ENCODE data around the gene UBASH3A.
"Not testable (repeated sequence)": the region's sequence is repeated elsewhere in the genome, so short reads cannot be mapped to it uniquely, and the experiment has no call there.

The UBASH3A gene

DNA sequence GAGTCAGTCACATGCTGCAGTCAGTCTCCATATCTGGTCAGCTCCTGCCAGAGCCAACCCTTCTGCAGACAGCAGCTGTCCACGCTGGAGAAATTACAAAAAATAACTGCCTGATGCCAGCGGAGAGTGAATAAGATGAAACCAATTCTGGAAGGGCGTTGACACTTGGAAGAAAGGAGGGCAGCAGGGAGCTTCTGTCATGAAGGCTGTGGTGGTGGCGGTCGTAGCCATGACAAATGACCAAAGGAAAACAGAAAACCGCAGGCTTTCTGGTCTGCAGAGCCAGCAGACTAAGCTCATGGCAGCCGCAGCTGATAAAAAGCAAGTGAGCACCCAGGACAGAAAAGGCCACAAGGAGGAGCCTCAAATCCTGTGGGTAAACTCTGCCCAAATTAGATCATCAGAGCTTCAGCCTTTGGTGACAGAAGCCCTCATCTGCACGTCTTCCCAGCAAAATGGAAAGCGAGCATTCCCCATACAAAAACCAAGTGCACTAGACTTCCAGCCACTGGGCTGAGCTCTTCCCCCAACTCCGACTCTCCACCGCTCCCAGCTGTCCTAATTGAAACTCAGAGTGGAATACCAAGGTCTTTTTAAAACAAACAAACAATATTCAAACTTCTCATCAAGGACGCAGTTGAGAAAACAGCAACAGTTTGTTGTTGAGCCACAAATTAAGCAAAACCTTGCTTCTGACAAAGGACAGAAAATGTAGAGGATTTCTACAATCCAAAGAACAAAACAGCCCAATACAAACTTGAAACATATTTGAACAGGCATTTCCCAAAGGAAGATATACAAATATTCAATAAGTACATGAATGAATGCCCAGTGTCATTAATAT, 63.7 kb downstream of the UBASH3A start:
- no peak for DNase-seq (ENCODE audit: low read depth in 2 of 2)

DNA sequence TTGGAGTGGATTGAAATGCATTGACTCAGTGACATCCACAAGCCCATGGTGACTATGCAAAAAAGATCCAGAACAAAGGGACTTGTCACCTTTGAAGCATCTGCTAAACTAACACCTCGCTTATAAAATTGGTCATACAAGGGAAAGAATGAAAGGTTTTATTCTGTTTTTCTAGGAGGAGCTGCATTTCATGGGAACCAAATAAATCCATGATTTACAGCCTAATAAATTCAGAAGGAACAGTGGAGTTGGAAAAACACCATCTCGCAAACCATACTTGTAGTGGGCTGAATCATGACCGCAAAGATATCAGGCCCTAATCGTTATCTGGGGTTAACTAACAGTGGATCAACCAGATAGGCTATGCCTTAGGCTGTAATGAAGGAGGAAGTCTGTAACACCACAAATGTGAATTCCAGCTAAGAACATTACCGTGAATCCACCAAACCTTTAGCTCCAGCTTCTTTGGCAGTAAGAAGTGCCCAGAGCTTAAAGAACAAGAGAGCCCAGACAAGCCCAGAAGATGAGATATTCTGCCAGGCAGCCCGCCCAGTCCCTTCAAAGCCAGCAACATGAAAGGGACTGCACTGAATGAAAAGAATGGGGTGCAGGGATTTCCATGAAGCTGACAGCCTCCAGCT, 64.9 kb downstream of the UBASH3A start:
- DNase-seq (ENCODE audit: low read depth in 2 of 2): no peak

DNA sequence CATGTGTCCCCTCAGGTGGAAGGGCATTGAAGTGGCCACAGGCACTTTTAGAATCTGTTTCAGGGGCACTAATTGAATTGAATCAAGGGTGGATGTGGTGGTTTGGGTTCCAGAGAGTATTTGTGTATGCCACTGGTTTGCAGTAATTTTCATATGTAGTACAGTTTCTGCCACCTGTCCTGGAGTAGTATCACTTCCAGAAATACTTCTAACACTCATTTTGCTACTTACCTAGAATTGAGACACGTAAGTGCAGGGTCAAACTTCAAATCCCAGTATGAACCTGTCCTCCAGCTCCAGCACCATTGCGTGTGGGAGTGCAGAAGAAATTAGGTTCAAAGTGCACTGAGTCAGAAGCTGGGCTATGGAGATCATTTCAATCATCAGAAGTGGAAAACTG, 65.6 kb downstream of the UBASH3A start:
- DNase-seq (ENCODE audit: low read depth in 2 of 2): no peak

DNA sequence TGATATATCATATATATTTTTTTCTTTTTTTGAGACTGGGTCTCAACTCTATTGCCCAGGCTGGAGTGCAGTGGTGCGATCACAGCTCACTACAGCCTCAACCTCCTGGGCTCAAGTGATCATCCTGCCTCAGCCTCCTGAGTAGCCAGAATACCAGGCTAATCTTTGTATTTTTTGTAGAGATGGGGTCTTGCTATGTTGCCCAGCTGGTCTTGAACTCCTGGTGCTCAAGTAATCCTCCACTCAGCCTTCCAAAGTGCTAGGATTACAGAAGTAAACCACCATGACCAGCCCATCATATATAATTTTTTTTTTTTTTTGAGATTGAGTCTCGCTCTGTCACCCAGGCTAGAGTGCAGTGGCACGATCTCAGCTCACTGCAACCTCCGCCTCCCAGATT, 66.0 kb downstream of the UBASH3A start:
- not testable (repeated sequence) for DNase-seq (ENCODE audit: low read depth in 2 of 2)

DNA sequence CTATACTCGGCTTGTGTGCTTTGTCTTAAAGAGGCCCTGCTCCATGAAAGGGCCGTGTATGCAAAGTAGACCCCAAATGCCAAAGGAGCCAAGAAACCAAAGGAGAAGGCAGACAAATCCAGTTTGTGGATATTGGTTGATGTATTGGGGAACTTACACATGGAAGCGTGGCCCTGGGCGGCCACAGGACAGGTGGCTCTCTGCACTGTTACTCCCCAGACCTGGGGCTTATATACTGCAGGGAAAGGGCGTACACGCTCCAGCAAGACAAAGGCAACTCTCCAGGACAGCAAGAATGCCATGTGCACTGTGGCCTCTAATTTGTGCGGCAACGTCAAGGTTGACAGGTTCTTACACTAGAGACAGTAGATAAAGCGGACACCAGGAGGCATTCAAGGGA, 67.5 kb downstream of the UBASH3A start:
- DNase-seq (ENCODE audit: low read depth in 2 of 2): no peak

DNA sequence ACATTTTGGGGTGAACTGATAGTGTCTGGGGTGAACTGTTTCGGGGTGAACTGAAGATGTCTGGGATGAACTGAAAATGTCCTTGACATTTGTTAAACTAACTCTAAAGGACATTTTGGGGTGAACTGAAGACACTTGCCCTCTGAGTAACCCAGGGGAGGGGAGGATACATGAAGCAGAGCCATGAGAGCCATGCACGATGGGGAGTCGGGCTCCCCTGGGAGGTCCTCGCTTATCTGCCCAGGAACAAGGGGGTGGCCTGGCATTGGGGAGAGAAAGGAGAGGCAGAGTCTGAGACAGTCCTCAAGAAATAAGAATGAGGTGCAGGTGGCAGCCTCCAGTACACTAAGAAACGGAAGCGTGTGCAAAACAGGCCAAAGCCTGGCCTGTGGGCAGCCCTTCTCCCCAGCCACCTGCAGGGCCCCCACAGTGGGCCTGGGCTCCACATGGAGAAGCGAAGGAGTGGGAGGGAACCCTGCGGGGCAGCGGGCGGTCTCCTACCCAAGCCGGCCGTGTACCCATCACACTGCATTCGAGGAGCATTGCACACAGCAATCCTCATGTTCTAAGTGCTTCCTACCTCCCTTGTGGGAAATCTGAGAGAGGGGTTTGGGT, 68.1 kb downstream of the UBASH3A start:
- no peak for DNase-seq (ENCODE audit: low read depth in 2 of 2)

DNA sequence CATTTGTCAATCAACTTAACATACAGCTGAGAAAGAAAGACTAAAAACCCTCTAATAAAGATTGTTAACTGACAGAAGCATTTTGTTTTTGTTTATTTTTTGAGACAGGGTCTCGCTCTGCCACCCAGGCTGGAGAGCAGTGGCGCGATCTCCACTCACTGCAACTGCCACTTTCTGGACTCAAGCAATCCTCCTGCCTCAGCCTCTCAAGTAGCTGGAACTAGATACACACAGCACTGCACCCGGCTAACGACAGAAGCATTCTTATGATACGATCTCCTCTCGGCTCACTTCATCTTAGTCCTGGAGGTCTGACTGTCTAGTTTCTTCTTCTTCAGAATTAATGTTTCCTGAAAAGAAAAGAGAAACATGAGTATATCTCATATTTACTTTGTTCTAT, 68.8 kb downstream of the UBASH3A start:
- DNase-seq (ENCODE audit: low read depth in 2 of 2): no peak

DNA sequence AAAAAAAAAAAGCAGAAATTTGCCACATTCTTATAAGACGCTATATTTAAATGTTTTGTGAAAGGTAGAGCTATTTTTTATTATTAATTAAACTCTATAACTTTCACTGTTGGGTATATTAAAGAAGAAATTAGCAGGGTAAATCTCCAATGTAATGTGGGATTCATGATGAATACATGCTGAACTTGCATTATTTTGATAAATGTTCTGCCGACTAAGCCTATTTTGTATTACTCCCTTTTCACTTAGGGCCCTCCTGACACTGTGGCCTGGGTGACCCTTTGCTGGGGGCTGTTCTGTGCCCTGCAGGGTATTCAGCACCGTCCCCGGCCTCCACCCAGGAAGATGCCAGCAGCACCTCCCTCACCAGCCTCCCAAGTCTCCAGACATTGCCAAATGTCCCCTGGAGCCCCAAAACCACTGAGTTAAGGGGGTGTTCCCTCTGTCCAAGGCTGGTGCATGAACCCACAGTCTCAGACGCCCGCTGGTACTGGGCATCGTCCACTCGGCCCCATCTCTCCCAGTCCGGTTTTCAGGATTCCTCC, 69.9 kb downstream of the UBASH3A start:
- no peak for DNase-seq (ENCODE audit: low read depth in 2 of 2)

DNA sequence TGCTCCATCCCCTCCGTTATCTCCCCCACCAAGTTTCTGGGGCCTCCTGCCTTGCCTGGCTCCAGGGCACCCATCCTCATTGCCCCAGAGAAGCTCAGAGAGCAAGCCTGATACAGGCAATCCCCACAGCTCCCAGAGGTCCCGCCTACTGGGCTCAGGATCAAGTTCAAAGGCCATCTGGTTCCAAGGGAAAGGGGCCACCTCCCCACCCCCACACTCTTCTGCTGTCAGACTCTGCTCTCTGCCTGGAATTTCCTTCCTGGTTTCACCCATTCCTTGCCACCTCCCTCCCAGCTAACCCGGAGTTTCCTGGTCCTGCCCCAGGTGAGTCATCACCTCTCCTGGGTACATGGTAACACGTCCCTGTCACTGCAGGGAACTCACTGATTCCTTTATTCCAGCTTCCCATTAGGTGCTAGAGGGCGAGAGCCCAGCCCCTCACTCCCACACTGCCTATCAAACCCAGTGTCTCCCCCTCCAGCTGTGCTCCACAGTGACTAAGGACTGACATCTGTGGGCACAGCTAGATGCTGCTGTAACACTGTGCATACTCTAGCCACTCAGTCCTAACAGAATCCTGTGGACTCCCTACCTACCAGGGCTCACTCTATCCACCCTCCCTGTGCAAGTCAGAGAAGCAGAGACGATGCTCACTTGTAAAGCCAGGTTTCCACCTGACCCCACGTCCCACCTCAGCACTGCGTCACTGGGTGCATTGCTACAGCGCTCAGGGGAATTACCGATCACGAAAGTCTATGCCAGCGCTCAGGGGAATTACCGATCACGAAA, 70.5 kb downstream of the UBASH3A start:
- DNase-seq (ENCODE audit: low read depth in 2 of 2): no peak

DNA sequence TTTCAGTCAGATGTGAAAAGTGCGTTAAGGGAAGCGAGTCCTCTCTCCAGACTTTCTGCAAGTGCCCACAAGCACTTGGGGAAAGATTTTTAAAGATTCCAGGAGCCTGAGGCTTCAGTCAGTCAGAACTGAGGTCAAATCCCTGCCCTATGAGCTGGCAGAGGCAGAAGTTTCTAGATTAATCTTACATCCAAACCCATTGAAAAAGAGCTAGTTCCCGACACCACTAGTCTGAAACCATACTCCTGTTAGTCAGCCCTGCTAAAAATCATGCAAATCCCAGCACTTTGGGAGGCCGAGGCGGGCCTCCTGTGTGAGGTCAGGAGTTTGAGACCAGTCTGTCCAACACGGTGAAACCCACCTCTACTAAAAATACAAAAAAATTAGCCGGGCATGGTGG, 71.3 kb downstream of the UBASH3A start:
- DNase-seq (ENCODE audit: low read depth in 2 of 2): no peak

DNA sequence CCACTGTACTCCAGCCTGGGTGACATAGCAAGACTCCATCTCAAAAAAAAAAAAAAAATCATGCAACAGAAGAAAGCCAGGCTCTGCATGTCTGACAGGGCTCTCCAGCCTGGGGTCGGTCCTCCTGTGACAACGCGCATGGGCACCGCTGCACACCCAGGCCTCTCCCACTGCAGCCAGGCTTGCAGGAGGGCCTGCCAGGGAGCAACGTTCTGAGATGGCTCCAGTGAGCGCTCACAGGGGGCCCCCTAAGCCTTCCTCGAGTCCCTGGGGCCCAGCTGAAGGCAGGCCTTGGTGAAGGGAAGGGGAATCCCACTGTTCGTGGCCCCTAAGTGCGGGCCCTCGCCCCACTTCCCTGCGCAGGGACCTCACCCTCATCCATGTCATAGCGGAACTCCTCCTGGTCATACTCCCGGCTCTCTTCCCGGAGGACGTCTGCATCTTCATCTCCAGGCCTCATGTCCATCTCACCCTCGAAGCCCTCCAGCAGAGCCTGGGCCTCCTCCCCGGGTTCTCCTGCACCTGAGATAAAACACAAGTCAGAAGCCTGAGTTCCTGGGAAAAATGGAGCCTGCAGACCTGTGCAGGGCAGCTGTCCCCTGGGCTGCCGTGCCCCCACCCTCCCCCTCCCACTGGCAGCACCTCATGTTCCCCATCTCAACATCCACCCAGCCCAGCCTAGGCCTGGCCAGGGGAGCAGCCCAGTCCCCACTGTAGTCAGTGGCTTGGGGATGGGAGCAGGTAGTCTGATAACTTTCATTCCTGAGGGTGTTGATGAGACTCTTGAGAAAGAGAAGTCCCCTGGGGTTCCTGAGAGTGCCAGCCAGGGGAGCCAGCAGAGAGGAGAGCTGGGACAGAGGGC, 72.1 kb downstream of the UBASH3A start:
- no peak for DNase-seq (ENCODE audit: low read depth in 2 of 2)

DNA sequence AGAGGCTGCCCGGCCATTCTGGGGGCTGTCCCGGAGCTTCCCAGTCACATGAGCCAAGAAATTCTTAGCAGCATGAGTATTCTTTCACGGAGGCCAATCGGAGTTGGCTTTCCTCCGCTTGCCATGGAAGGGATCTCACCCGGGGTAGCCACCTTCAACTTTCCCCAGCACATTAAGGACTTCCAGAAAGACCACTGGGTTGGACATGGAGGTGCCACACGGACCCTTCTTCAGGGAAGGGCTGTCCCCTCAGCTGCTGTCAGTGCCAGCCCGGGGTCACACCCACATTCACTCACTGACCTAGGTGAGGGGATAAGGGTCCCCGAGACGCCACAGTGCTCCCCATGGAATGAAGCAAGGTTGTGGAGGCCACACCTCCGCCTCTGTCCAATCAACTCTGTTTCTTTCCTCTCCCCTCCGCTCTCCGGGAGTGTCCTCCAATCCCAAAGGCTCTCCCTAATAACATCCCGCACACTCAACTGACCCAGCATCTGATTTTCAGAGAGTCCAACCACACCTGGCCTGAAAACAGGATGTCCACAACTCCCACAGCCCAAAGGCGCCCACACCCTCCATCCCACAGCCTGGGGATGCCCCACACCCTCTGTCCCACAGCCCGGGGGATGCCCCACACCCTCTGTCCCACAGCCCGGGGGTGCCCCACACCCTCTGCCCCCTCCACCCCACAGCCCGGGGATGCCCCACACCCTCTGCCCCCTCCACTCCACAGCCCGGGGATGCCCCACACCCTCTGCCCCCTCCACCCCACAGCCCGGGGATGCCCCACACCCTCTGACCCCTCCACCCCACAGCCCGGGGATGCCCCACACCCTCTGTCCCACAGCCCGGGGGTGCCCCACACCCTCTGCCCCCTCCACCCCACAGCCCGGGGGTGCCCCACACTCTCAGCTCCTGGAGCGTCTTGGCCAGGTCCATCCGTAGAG, 73.0 kb downstream of the UBASH3A start:
- no peak for DNase-seq (ENCODE audit: low read depth in 2 of 2)

DNA sequence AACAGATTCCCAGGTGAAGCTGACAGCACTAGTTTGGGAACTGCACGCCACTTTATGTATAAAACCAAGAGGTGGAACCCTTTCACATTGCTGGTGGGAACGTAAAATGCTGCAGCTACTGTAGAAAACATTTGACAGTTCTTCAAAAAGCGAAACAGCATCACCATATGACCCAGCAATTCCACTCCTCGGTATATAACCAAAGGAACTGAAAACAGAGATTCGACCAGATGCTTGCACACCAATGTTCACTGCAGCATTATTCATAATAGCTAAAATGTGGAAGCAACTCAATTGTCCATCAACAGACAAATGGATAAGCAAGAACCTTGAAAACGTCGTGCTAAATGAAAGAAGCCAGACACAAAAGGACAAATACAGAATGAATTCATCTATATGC, 74.8 kb downstream of the UBASH3A start:
- DNase-seq (ENCODE audit: low read depth in 2 of 2): no peak

DNA sequence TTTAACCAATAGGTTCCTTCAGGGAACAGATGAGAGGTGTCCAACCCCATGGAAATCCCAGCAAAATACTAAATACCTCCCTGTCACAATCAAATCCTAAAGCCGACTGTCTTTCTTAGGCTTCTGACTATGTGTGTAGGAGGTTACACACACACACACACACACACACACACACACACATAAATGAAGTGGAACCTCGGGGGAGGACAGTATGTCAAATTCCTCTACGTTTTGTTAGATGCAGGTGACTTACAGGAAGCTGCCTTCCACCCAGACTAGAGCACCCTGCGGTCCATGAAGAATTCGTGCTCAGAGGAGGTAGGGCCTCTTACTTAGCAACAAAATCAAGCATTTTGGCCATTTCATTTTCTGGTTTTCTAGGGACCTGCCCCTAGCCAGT, 75.9 kb downstream of the UBASH3A start:
- DNase-seq (ENCODE audit: low read depth in 2 of 2): no peak

DNA sequence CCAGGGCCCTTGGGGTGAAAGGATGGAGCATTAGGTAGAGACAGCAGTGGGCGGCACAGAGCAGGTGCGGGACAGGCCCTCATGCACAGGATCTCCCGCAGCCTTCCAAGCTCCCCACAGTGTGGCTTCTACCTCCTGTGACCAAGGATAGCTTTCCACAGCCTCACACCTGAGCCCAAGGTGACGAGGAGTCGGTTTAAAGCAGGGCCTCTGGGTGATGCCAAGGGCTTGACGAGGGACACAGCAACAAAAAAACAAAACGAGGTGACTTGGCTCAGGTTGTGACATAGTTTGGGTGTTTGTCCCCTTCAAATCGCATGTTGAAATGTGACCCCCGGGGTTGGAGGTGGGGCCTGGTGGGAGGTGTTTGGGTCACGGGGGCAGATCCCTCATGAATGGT, 77.0 kb downstream of the UBASH3A start:
- no peak for DNase-seq (ENCODE audit: low read depth in 2 of 2)

DNA sequence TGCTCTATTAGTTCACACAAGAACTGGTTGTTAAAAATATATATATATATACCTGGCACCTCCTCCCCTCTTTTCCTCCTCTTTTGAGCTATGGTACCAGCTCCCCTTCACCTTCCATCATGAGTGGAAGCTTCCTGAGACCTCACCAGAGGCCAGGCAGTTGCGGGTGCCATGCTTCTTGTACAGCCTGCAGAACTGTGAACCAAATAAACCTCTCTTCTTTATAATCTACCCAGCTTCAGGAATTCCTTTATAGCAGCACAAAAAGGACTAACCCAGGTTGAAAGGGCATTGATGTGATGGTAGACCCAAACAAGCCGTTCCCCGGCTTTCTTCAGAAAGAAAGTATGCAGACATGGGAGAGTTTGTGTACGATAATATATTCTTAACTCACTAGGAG, 77.5 kb downstream of the UBASH3A start:
- no peak for DNase-seq (ENCODE audit: low read depth in 2 of 2)

DNA sequence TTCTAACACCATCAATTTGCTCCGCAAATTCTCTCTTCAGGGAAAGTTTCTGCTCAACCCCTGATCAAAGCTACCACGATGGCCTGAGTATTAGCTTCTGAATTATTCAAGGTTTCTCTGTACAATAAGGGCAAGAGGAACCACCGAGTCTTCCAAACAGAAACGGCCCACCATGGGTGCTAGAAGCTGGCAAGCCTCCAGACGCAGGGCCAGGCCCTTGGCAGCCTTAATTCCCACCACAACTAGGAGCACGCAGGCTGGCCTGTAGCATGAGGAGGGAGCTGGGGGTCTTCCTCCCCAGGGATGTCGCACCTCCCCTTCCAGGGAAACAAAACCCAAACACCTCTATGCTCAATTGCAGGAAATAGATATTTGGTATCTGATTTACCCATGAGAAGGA, 81.3 kb downstream of the UBASH3A start:
- no peak for DNase-seq (ENCODE audit: low read depth in 2 of 2)

DNA sequence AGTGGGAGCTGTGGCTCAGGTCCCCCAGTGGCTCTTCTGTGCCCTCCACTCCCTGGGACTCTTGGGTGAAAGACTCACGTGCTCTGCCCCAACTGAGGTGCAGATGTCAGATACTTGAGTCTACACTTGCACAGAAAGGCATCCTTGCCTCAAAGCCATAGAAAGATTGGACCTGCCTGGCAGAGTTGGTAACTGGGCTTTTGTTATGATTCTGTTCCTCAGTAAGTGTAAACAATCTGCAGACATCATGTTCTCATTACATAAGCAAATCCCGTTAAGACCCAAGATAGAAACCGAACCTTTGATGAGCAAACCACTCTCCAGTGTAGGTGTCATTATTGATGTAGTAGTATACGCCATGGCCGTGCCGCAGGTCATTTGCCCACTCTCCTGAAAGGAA, 82.4 kb downstream of the UBASH3A start:
- no peak for DNase-seq (ENCODE audit: low read depth in 2 of 2)

DNA sequence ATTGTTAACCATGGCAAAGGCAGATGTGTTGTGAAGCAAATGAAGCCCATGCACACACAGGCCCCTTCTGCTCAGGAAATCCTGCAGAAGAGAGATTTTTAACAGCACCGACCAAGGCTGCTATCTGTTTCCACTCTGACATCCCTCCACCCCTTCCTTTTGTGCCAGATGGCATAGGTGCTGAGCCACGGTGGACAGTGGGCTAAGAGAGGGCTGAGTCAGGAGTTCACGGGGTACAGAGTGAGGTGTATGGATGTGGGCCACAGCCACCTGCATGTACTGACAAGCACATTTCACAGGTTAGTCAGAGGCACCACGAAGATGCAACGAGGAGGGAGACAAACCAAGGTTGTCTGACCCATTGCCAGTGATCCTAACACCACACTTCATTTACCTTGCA, 82.8 kb downstream of the UBASH3A start:
- no peak for DNase-seq (ENCODE audit: low read depth in 2 of 2)

DNA sequence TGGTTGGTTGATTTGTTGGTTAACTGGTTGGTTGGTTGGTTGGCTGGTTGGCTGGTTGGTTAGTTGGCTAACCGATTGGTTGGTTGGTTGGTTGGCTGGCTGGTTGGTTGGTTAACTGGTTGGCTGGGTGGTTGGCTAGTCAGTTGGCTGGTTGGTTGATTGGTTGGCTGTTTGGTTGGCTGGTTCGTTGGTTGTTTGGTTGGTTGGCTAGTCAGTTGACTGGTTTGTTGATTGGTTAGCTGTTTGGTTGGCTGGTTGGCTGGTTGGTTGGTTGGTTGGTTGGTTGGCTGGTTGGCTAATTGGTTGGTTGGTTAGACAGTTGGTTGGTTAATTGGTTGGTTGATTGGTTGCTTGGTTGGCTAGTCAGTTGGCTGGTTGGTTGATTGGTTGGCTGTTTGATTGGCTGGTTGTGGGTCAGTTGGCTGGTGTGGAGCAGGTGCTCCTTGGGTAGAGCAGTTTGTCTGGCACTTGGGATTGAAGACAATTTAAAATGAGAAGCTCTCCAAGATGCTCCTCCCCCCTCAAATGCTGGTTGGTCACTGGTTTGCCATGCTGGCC, 85.4 kb downstream of the UBASH3A start:
- no peak for DNase-seq (ENCODE audit: low read depth in 2 of 2)

Data from stimulated activated CD8-positive, alpha-beta memory T cell treated with anti-CD3 and anti-CD28 coated beads, Interleukin-15, amount 100 ng/mL, for 48 hours (primary cell).